Psoas muscle (tissue), 8 donors: ENCODE measurements around the gene HIPK3. TPM values are rescaled to one million over a fixed set of nuclear protein-coding genes. Genes with fewer than 3 reads are reported as not detected.

ENCODE experiments used
- ATAC-seq, 4 donors: fragments of 200-7000 bp; cut with Tn5 transposase; one replicate each; pipeline ENCODE4 v1.9.1; 2020; ENCODE audit warnings: moderate library complexity in 3 of 4, mild to moderate bottlenecking in 2 of 4
- DNase-seq, 2 donors: peaks; one replicate each; pipeline ENCODE4 v3.0.0-alpha.2; 2020
- H3K27ac ChIP-seq: fragments of 200-600 bp; one replicate; pipeline ENCODE4 v1.8.0; 2022
- H3K27me3 ChIP-seq, 3 donors: fragments of 200-600 bp in 1 of 3; one replicate each; pipeline versions ENCODE4 v1.6.1 to v1.8.0; 2013 to 2022; ENCODE audit warnings: low read length in 2 of 3, mild to moderate bottlenecking in 2 of 3, moderate library complexity in 1 of 3; ENCODE audit not compliant: insufficient read depth in 3 of 3
- H3K36me3 ChIP-seq, 2 donors: fragments of 200-600 bp in 1 of 2; one replicate each; pipeline versions ENCODE4 v1.6.1 to v1.8.0; 2013 to 2022; ENCODE audit warnings: low read depth in 1 of 2, mild to moderate bottlenecking in 1 of 2, moderate library complexity in 1 of 2; ENCODE audit not compliant: insufficient read depth in 1 of 2
- H3K4me1 ChIP-seq: fragments of 200-600 bp; one replicate; pipeline ENCODE4 v1.8.0; 2022
- H3K4me3 ChIP-seq: fragments of 200-600 bp; one replicate; pipeline ENCODE4 v1.8.0; 2022; ENCODE audit warnings: mild to moderate bottlenecking
- H3K9me3 ChIP-seq: fragments of 200-600 bp; one replicate; pipeline ENCODE4 v1.8.0; 2022
- WGBS, 3 donors: extraction: QIAGEN DNeasy Blood & Tissue Kit; methylation state at CpG; one replicate each; pipeline versions ENCODE4 v1.1.6 to v1.1.7; 2013; 5-methylcytosine and 5-hydroxymethylcytosine counted together
- intact Hi-C, 2 donors: fragments of 100-400 bp; cut with DNase I; formaldehyde crosslinking; loops; one replicate each; pipeline versions ENCODE4 v1.11.0 to v1.14.2; 2022
- polyA plus RNA-seq, 3 donors: library from polyadenylated mRNA; stranded (reverse); fragments of 200-250 nt; gene quantifications; one replicate each; pipeline ENCODE4 v1.2.3, GENCODE V29; 2013
- total RNA-seq, 4 donors: library from RNA; stranded (reverse); fragmentation: NEBNext Ultra II Directional in 2 of 4; extraction: Animal tissue kit (Norgen Biotek cat#: 25700) in 2 of 4; gene quantifications; one replicate each; pipeline versions ENCODE4 v1.2.1 to v1.2.4, GENCODE V29; 2021 to 2023
- TF ChIP-seq, protein P1 (sequence below): fragments of 200-600 bp; IDR thresholded peaks from one replicate; pipeline ENCODE4 v1.8.0; 2022; ENCODE audit warnings: antibody characterized with exemption
- donor health status: healthy with polysubstance abuse.
- donor health status: DM: no; HTN: no; CAD: no; lungs with moderate emphysema.
- donor health status: Bipolar disorder and iron deficiency.
- donor health status: healthy.
- donor health status: DM: yes; HTN: yes; CAD: no.
- donor health status: DM: no; HTN: no; CAD: no.
- donor health status: DM: no; HTN: no; CAD: no.
- donor health status: DM: yes; HTN: yes; CAD: no.

Gene HIPK3
- total and polyA plus RNA-seq, 7 donors, result 7.8 to 155 (median 119) TPM

DNA sequence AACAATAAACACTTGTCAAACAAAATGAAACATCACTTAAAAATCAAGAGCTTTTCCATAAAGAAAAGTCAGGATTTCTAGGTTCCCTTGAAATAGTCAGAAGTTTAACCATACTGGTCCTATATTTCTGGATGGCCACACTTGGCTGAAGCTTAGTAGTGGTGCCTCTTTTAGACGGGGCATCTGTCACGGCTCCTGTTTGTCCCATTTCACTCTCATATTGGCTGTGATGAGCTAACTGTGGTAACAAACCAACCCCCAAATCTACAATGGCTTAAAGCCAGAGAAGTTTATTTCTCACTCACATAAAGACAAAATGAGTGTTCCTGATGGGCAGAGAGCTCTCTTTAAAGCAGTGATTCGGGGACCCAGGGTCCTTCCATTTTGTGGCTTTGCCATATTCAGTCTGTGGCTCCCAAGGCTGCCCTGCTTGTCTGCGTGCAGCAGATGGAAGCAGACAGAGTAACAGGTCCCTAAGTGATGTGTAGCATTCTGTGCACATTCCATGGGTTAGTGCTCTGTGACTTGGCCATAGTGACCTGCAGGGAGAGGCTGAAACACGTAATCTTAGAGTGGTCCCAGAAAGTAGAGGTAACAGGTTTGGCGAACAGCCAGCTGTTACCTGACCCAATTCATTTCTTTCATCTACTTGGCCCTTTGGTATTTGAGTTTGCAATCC, 137.4 kb downstream of the HIPK3 start:
- TF ChIP-seq, protein P1, sequence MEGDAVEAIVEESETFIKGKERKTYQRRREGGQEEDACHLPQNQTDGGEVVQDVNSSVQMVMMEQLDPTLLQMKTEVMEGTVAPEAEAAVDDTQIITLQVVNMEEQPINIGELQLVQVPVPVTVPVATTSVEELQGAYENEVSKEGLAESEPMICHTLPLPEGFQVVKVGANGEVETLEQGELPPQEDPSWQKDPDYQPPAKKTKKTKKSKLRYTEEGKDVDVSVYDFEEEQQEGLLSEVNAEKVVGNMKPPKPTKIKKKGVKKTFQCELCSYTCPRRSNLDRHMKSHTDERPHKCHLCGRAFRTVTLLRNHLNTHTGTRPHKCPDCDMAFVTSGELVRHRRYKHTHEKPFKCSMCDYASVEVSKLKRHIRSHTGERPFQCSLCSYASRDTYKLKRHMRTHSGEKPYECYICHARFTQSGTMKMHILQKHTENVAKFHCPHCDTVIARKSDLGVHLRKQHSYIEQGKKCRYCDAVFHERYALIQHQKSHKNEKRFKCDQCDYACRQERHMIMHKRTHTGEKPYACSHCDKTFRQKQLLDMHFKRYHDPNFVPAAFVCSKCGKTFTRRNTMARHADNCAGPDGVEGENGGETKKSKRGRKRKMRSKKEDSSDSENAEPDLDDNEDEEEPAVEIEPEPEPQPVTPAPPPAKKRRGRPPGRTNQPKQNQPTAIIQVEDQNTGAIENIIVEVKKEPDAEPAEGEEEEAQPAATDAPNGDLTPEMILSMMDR, result no peak
- H3K27me3 ChIP-seq, result peaks cover 0 to 3% (median 0%) of the 10 kb centered on the region in 3 donors
- no peaks in the 10 kb centered on the region for H3K4me1 ChIP-seq
- ATAC-seq, result no peak
- H3K36me3 ChIP-seq, result no peaks in the 10 kb centered on the region
- DNase-seq, result no peak
- WGBS, 3 donors, result 55 to 58% (median 56%) methylated on average over 6 of the region's 6 CpGs
- no peaks in the 10 kb centered on the region for H3K9me3 ChIP-seq
- no peak overlapping the region for H3K27ac ChIP-seq
- no peak overlapping the region for H3K4me3 ChIP-seq
- intact Hi-C loops, result no loop called here

DNA sequence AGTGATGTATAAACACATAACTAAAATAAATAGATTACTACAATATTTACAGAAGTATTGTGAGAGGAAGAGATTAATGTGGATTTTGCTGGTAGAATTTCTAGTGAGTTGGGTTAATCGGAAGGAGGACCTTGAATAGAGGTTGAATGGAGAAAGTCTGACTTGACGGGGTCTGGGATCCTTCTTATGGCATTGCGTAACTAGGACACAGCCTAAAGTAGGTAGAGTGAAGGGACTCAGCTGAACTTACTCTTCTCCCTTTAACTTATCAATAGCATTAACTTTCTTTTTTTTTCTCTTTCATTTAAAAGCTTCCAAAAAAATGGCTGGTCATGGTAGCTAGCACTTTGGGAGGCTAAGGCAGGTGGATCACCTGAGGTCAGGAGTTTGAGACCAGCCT, 139.2 kb downstream of the HIPK3 start:
- WGBS, 3 donors, result 89 to 93% (median 90%) methylated on average over 3 of the region's 3 CpGs
- H3K9me3 ChIP-seq, result no peaks in the 10 kb centered on the region
- H3K36me3 ChIP-seq, result no peaks in the 10 kb centered on the region
- TF ChIP-seq, protein P1, result no peak
- no peak overlapping the region for H3K27ac ChIP-seq
- no peaks in the 10 kb centered on the region for H3K4me1 ChIP-seq
- peaks cover 0 to 3% (median 0%) of the 10 kb centered on the region in 3 donors for H3K27me3 ChIP-seq
- intact Hi-C loops, result no loop called here
- ATAC-seq (no peak), DNase-seq (no peak)
- H3K4me3 ChIP-seq, result no peak overlapping the region

- H3K4me1 ChIP-seq, result no peaks in the 10 kb centered on the region
- H3K9me3 ChIP-seq, result no peaks in the 10 kb centered on the region
- intact Hi-C loops, result no loop called here
- no peak for ATAC-seq
- WGBS, 3 donors, result 84 to 86% (median 84%) methylated on average over 4 of the region's 4 CpGs
- no peaks in the 10 kb centered on the region for H3K36me3 ChIP-seq
- no peak for DNase-seq
- TF ChIP-seq, protein P1, result no peak
- no peaks in the 10 kb centered on the region for H3K27me3 ChIP-seq
- no peak overlapping the region for H3K4me3 ChIP-seq
- H3K27ac ChIP-seq, result no peak overlapping the region
Observed at GRCh38 chr11:33399421-33399820, 142.2 kb downstream of the HIPK3 start.

GRCh38 chr11:33402066-33402465, 144.9 kb downstream of the HIPK3 start:
- WGBS, 3 donors, result 78 to 88% (median 83%) methylated on average over 2 of the region's 2 CpGs
- DNase-seq (no peak), ATAC-seq (no peak)
- Histone ChIP-seq H3K27me3 (peaks cover 0 to 2% (median 0%) of the 10 kb centered on the region in 3 donors), H3K9me3 (no peaks in the 10 kb centered on the region), H3K36me3 (no peaks in the 10 kb centered on the region), H3K27ac (no peak overlapping the region), H3K4me3 (no peak overlapping the region), H3K4me1 (no peaks in the 10 kb centered on the region)
- TF ChIP-seq, protein P1, result no peak
- intact Hi-C loops, result no loop called here

- DNase-seq (no peak), ATAC-seq (no peak)
- H3K9me3 ChIP-seq, result no peaks in the 10 kb centered on the region
- 94 to 96% (median 95%) methylated on average over 8 of the region's 8 CpGs for WGBS, 3 donors
- TF ChIP-seq, protein P1, result no peak
- intact Hi-C loops, result no loop called here
- H3K27me3 ChIP-seq, result peaks cover 0 to 2% (median 0%) of the 10 kb centered on the region in 3 donors
- no peak overlapping the region for H3K4me3 ChIP-seq
- H3K4me1 ChIP-seq, result no peaks in the 10 kb centered on the region
- no peak overlapping the region for H3K27ac ChIP-seq
- no peaks in the 10 kb centered on the region for H3K36me3 ChIP-seq
Observed at GRCh38 chr11:33403344-33403743, 146.2 kb downstream of the HIPK3 start.
